Measurements from ENCODE around the gene DLD.
"Not testable (repeated sequence)": the region's sequence is repeated elsewhere in the genome, so short reads cannot be mapped to it uniquely, and the experiment has no call there.

DLD gene, protein sequence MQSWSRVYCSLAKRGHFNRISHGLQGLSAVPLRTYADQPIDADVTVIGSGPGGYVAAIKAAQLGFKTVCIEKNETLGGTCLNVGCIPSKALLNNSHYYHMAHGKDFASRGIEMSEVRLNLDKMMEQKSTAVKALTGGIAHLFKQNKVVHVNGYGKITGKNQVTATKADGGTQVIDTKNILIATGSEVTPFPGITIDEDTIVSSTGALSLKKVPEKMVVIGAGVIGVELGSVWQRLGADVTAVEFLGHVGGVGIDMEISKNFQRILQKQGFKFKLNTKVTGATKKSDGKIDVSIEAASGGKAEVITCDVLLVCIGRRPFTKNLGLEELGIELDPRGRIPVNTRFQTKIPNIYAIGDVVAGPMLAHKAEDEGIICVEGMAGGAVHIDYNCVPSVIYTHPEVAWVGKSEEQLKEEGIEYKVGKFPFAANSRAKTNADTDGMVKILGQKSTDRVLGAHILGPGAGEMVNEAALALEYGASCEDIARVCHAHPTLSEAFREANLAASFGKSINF

DNA sequence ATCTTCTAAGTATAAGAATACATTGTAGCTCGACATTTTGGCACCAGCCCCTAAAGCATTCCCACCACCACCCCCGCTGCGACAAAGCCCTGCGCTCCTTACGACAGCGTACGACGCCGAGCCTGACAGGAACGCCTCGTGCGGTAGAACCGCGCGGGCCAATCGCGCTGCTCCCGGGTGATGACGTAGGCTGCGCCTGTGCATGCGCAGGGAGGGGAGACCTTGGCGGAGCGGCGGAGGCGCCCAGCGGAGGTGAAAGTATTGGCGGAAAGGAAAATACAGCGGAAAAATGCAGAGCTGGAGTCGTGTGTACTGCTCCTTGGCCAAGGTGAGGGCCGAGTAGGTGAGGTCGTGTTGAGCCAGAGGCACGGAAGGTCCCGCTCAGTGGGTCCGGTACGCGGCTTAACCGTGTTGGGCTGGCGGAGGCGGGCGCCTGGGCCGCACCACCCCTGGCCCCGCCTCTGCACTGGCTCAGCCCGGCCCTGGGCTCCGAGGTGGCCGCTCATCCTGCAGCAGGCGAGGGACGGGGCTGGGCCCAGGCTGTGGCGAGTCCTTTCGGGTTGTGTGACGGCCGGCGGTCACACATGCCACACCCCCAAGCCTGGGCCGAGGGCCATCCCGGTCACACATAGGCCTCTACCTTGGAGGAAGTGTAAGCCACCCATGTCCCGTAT, at the start of gene DLD:
DLD (plus strand) TSS at position 222 of the 674 bp plus-strand sequence; CDS start at position 290, 68 bp downstream.
- Histone ChIP-seq H3K9ac (ENCODE audit: low read length in 2 of 2) (peak within 1 kb of the TSS; percentile 84 to 98), H3K4me3 (ENCODE audit: low read length in 2 of 2) (peak within 1 kb of the TSS; percentile 83 to 91), H3K36me3 (ENCODE audit: control insufficient read depth in 2 of 2, insufficient read depth in 2 of 2, low read length in 2 of 2) (peaks cover 3 to 14% of the 10 kb centered on the region in 2 donors), H3K9me3 (ENCODE audit: control insufficient read depth in 2 of 2, low read length in 2 of 2) (no peaks in the 10 kb centered on the region), H3K4me1 (ENCODE audit: control insufficient read depth, insufficient read depth, low read length) (peaks cover 11% of the 10 kb centered on the region), H3K27me3 (ENCODE audit: control insufficient read depth in 1 of 2, insufficient read depth in 2 of 2, low read length in 2 of 2) (no peaks in the 10 kb centered on the region), H3K27ac (ENCODE audit: low read length) (peak within 1 kb of the TSS; percentile 96)

DNA sequence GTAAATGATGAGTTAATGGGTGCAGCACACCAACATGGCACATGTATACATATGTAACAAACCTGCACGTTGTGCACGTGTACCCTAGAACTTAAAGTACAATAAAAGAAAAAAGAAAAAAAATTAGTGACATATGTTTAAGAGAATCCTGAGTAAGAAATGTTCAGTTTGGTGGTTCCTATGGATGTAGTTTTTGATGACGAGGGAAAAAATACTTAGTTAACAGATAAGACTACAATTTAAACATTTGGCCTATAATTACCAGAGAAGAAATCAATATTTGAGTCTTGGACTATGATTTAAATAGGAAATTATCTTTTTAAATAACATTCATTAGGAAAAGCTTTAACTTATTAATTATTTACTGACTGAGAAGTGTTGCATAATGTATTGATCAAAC, 48.8 kb upstream of the DLD start:
- no peaks in the 10 kb centered on the region for H3K9me3 ChIP-seq (ENCODE audit: control insufficient read depth in 2 of 2, low read length in 2 of 2)
- H3K36me3 ChIP-seq (ENCODE audit: control insufficient read depth in 2 of 2, insufficient read depth in 2 of 2, low read length in 2 of 2), result no peaks in the 10 kb centered on the region
- H3K4me1 ChIP-seq (ENCODE audit: control insufficient read depth, insufficient read depth, low read length), result peaks cover 4% of the 10 kb centered on the region
- H3K27ac ChIP-seq (ENCODE audit: low read length), result no peak overlapping the region
- H3K9ac ChIP-seq (ENCODE audit: low read length in 2 of 2), result no peak overlapping the region
- H3K27me3 ChIP-seq (ENCODE audit: control insufficient read depth in 1 of 2, insufficient read depth in 2 of 2, low read length in 2 of 2), result no peaks in the 10 kb centered on the region
- no peak overlapping the region for H3K4me3 ChIP-seq (ENCODE audit: low read length in 2 of 2)

DNA sequence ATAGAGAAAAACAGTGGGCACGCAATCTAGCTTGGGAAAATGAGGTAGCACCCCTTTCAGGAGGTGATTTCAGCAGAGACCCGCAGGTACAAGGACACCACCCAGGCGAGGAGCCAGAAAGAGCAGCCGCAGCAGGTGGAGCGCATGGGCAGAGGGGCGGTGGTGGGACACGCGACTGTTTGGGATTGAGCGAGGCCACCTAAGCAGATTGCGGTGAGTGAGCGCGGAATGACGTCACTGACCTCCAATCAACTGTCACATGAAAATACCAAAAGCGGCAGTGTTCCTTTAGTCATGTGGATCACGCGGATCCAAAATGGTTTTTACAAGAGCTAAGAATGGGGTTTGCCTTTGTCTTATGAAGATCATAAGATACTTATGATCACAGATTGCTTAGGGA, 47.8 kb upstream of the DLD start:
- Histone ChIP-seq H3K27me3 (ENCODE audit: control insufficient read depth in 1 of 2, insufficient read depth in 2 of 2, low read length in 2 of 2) (no peaks in the 10 kb centered on the region), H3K9me3 (ENCODE audit: control insufficient read depth in 2 of 2, low read length in 2 of 2) (no peaks in the 10 kb centered on the region), H3K36me3 (ENCODE audit: control insufficient read depth in 2 of 2, insufficient read depth in 2 of 2, low read length in 2 of 2) (no peaks in the 10 kb centered on the region), H3K27ac (ENCODE audit: low read length) (no peak overlapping the region), H3K9ac (ENCODE audit: low read length in 2 of 2) (no peak overlapping the region), H3K4me3 (ENCODE audit: low read length in 2 of 2) (no peak overlapping the region), H3K4me1 (ENCODE audit: control insufficient read depth, insufficient read depth, low read length) (peaks cover 4% of the 10 kb centered on the region)

DNA sequence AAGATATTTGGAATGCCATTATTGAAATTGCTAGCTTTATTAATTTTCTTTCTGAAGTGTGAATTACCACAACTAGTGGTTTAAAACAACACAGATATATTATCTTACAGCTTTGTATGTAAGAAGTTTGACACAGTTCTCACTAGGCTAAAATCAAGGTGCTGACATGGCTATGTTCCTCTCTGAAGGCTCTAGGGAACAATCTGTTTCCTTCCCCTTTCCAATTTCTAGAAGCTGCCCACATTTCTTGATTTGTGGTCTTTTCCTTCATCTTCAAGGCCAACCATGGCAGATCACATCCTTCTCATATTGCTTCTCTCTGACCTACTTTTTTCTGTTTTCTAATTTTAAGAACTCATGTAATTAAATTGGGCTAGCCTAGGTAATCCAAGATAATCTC, 44.7 kb upstream of the DLD start:
- Histone ChIP-seq H3K27me3 (ENCODE audit: control insufficient read depth in 1 of 2, insufficient read depth in 2 of 2, low read length in 2 of 2) (no peaks in the 10 kb centered on the region), H3K9ac (ENCODE audit: low read length in 2 of 2) (no peak overlapping the region)

DNA sequence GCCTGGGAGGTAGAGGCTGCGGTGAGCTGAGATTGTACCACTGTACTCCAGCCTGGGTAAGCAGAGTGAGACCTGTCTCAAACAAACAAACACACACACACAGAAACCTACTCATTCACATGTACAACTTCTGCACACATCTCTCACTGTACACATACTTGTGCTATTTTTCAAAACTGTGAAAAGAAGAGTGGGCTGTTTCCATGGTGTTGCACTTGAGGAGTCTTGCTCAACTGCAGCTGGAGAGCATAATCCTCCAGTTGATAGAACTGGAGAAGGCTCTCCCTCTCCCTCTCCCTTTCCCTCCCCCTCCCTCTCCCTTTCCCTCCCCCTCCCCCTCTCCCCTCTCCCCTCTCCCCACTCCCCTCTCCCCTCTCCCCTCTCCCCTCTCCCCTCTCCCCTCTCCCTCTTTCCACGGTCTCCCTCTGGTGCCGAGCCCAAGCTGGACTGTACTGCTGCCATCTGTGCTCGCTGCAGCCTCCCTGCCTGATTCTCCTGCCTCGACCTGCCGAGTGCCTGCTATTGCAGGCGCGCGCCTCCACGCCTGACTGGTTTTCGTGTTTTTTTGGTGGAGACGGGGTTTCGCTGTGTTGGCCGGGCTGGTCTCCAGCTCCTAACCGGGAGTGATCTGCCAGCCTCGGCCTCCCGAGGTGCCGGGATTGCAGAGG, 43.7 kb upstream of the DLD start:
- no peaks in the 10 kb centered on the region for H3K9me3 ChIP-seq (ENCODE audit: control insufficient read depth in 2 of 2, low read length in 2 of 2)
- no peak overlapping the region for H3K9ac ChIP-seq (ENCODE audit: low read length in 2 of 2)
- no peak overlapping the region for H3K4me3 ChIP-seq (ENCODE audit: low read length in 2 of 2)
- H3K36me3 ChIP-seq (ENCODE audit: control insufficient read depth in 2 of 2, insufficient read depth in 2 of 2, low read length in 2 of 2), result no peaks in the 10 kb centered on the region
- no peak overlapping the region for H3K27ac ChIP-seq (ENCODE audit: low read length)
- H3K4me1 ChIP-seq (ENCODE audit: control insufficient read depth, insufficient read depth, low read length), result peaks cover 4% of the 10 kb centered on the region
- H3K27me3 ChIP-seq (ENCODE audit: control insufficient read depth in 1 of 2, insufficient read depth in 2 of 2, low read length in 2 of 2), result no peaks in the 10 kb centered on the region

More for the DNA sequence above, 44.7 kb upstream of the DLD start:
- Histone ChIP-seq H3K9me3 (ENCODE audit: control insufficient read depth in 2 of 2, low read length in 2 of 2) (no peaks in the 10 kb centered on the region), H3K4me1 (ENCODE audit: control insufficient read depth, insufficient read depth, low read length) (peaks cover 4% of the 10 kb centered on the region), H3K4me3 (ENCODE audit: low read length in 2 of 2) (no peak overlapping the region), H3K36me3 (ENCODE audit: control insufficient read depth in 2 of 2, insufficient read depth in 2 of 2, low read length in 2 of 2) (no peaks in the 10 kb centered on the region), H3K27ac (ENCODE audit: low read length) (no peak overlapping the region)

DNA sequence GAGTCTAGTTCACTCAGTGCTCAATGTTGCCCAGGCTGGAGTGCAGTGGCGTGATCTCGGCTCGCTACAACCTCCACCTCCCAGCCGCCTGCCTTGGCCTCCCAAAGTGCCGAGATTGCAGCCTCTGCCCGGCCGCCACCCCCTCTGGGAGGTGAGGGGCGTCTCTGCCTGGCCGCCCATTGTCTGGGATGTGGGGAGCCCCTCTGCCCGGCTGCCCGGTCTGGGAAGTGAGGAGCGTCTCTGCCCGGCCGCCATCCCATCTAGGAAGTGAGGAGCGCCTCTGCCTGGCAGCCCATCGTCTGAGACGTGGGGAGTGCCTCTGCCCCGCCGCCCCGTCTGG, 43.2 kb upstream of the DLD start:
- not testable (repeated sequence) for H3K27me3 ChIP-seq (ENCODE audit: control insufficient read depth in 1 of 2, insufficient read depth in 2 of 2, low read length in 2 of 2); H3K4me3 ChIP-seq (ENCODE audit: low read length in 2 of 2); H3K4me1 ChIP-seq (ENCODE audit: control insufficient read depth, insufficient read depth, low read length); H3K9me3 ChIP-seq (ENCODE audit: control insufficient read depth in 2 of 2, low read length in 2 of 2); H3K36me3 ChIP-seq (ENCODE audit: control insufficient read depth in 2 of 2, insufficient read depth in 2 of 2, low read length in 2 of 2); H3K27ac ChIP-seq (ENCODE audit: low read length); H3K9ac ChIP-seq (ENCODE audit: low read length in 2 of 2)

DNA sequence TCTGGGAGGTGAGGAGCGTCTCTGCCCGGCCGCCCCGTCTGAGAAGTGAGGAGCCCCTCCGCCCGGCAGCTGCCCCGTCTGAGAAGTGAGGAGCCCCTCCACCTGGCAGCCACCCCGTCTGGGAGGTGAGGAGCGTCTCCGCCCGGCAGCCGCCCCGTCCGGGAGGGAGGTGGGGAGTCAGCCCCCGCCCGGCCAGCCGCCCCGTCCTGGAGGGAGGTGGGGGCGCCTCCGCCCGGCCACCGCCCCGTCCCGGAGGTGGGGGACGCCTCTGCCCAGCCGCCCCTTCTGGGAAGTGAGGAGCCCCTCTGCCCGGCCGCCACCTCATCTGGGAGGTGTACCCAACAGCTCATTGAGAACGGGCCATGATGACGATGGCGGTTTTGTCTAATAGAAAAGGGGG, 42.8 kb upstream of the DLD start:
- H3K27ac ChIP-seq (ENCODE audit: low read length); H3K27me3 ChIP-seq (ENCODE audit: control insufficient read depth in 1 of 2, insufficient read depth in 2 of 2, low read length in 2 of 2); H3K36me3 ChIP-seq (ENCODE audit: control insufficient read depth in 2 of 2, insufficient read depth in 2 of 2, low read length in 2 of 2); H3K9me3 ChIP-seq (ENCODE audit: control insufficient read depth in 2 of 2, low read length in 2 of 2); H3K9ac ChIP-seq (ENCODE audit: low read length in 2 of 2); H3K4me3 ChIP-seq (ENCODE audit: low read length in 2 of 2); H3K4me1 ChIP-seq (ENCODE audit: control insufficient read depth, insufficient read depth, low read length): not testable (repeated sequence)

DNA sequence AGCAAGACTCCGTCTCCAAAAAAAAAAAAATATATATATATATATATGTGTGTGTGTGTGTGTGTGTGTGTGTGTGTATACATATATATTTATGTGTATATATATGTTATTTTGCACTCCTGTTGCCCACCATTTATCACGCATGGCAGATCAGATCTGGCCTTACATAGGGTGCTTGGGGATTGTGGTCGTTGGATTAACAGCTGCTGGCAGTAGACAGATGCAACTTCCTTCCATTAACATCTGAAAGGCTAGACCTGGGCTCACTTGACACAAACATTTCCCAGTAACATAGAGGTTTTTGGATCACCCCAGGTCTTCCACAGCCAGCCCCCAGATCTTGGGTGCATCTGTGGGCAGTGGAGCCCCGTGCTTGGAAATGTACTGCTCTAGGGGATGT, 40.8 kb upstream of the DLD start:
- H3K4me1 ChIP-seq (ENCODE audit: control insufficient read depth, insufficient read depth, low read length), result peaks cover 3% of the 10 kb centered on the region
- H3K36me3 ChIP-seq (ENCODE audit: control insufficient read depth in 2 of 2, insufficient read depth in 2 of 2, low read length in 2 of 2), result no peaks in the 10 kb centered on the region
- H3K27me3 ChIP-seq (ENCODE audit: control insufficient read depth in 1 of 2, insufficient read depth in 2 of 2, low read length in 2 of 2), result no peaks in the 10 kb centered on the region
- H3K27ac ChIP-seq (ENCODE audit: low read length), result no peak overlapping the region
- H3K9ac ChIP-seq (ENCODE audit: low read length in 2 of 2), result no peak overlapping the region
- no peaks in the 10 kb centered on the region for H3K9me3 ChIP-seq (ENCODE audit: control insufficient read depth in 2 of 2, low read length in 2 of 2)
- H3K4me3 ChIP-seq (ENCODE audit: low read length in 2 of 2), result no peak overlapping the region

DNA sequence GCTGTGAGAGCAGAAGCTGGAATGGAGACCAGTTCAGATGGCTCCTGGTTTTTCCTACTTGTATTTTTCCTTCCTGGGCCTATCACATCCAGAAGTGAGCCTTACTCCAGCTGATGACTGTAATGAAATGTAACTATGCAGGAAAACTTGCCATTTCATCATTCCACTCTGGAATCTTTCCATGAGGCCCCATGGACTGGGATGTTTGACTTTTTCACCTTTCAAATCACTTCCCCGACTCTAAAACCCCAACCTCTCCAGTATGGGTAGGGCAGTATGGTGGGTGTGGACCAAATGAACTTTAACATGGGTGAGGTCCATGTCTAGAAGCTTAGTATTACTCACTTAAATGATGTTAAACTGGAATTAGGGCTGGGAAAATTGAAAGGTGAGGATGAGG, 40.3 kb upstream of the DLD start:
- H3K9me3 ChIP-seq (ENCODE audit: control insufficient read depth in 2 of 2, low read length in 2 of 2), result no peaks in the 10 kb centered on the region

DNA sequence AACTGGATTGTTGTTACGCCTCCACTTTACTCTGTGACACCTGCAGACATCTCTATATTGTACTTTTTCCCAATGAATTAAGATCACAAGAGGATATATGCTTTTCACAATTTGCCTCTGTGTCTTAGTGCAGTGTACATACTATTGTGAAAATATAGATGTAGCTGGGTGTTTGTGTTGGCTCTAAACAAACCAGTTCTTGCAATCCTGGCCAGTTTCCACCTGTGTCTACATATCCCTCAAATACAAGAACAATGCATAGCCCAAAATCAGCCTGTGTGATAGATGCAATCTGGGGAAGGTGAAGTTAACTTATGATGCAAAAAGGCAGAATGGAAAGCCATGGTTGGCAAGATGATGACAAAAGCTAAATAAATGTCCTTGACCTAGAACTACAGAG, 36.5 kb upstream of the DLD start:
- no peak overlapping the region for H3K27ac ChIP-seq (ENCODE audit: low read length)
- no peaks in the 10 kb centered on the region for H3K9me3 ChIP-seq (ENCODE audit: control insufficient read depth in 2 of 2, low read length in 2 of 2)

More for the DNA sequence above, 40.3 kb upstream of the DLD start:
- no peak overlapping the region for H3K27ac ChIP-seq (ENCODE audit: low read length)
- H3K4me1 ChIP-seq (ENCODE audit: control insufficient read depth, insufficient read depth, low read length), result peaks cover 3% of the 10 kb centered on the region
- H3K4me3 ChIP-seq (ENCODE audit: low read length in 2 of 2), result no peak overlapping the region
- no peaks in the 10 kb centered on the region for H3K27me3 ChIP-seq (ENCODE audit: control insufficient read depth in 1 of 2, insufficient read depth in 2 of 2, low read length in 2 of 2)
- no peaks in the 10 kb centered on the region for H3K36me3 ChIP-seq (ENCODE audit: control insufficient read depth in 2 of 2, insufficient read depth in 2 of 2, low read length in 2 of 2)
- H3K9ac ChIP-seq (ENCODE audit: low read length in 2 of 2), result no peak overlapping the region

More for the DNA sequence above, 36.5 kb upstream of the DLD start:
- Histone ChIP-seq H3K4me3 (ENCODE audit: low read length in 2 of 2) (no peak overlapping the region), H3K4me1 (ENCODE audit: control insufficient read depth, insufficient read depth, low read length) (peaks cover 7% of the 10 kb centered on the region), H3K9ac (ENCODE audit: low read length in 2 of 2) (no peak overlapping the region), H3K36me3 (ENCODE audit: control insufficient read depth in 2 of 2, insufficient read depth in 2 of 2, low read length in 2 of 2) (no peaks in the 10 kb centered on the region), H3K27me3 (ENCODE audit: control insufficient read depth in 1 of 2, insufficient read depth in 2 of 2, low read length in 2 of 2) (no peaks in the 10 kb centered on the region)

All from stomach smooth muscle (tissue), 2 donors.